Fibroblast of lung (primary cell): ENCODE data around the gene WIZ. TPM values are rescaled to one million over a fixed set of nuclear protein-coding genes. Genes with fewer than 3 reads are reported as not detected.
A peak's percentile ranks its signal among the peaks of the same experiment; 100 is the strongest.

ENCODE experiments used
- DNase-seq, 2 donors: peaks; one replicate each; pipeline versions ENCODE4 v3.0.0 to v3.0.0-alpha.2; 2010; ENCODE audit warnings: low read depth in 2 of 2
- H2AFZ ChIP-seq: 2 replicates; pipeline ENCODE4 v1.5.1; 2012; ENCODE audit warnings: low read length, control low read depth, inconsistent platforms
- H3K27ac ChIP-seq: 2 replicates; pipeline ENCODE4 v1.5.1; 2011; ENCODE audit warnings: low read length, control low read depth; ENCODE audit not compliant: insufficient read depth
- H3K27me3 ChIP-seq: 2 replicates; pipeline ENCODE4 v1.5.1; 2011; ENCODE audit warnings: mild to moderate bottlenecking, low read length; ENCODE audit not compliant: control insufficient read depth, insufficient read depth
- H3K36me3 ChIP-seq: 2 replicates; pipeline ENCODE4 v1.5.1; 2011; ENCODE audit warnings: low read length; ENCODE audit not compliant: control insufficient read depth, insufficient read depth
- H3K4me1 ChIP-seq: 2 replicates; pipeline ENCODE4 v1.5.1; 2011; ENCODE audit warnings: low read length; ENCODE audit not compliant: control insufficient read depth, insufficient read depth; ENCODE audit errors: extremely low read depth
- H3K4me2 ChIP-seq: 2 replicates; pipeline ENCODE4 v1.5.1; 2011; ENCODE audit warnings: low read length, control low read depth; ENCODE audit not compliant: insufficient read depth; ENCODE audit errors: extremely low read depth
- H3K4me3 ChIP-seq, 4 experiments: fragments of 200-600 bp in 1 of 4; sonication (generic) in 1 of 4; replicated peaks in 1 of 4; 2 replicates each; pipeline ENCODE4 v1.5.1; 2011 to 2016; ENCODE audit warnings: low read length in 4 of 4, low read depth in 3 of 4, mild to moderate bottlenecking in 3 of 4, control low read depth in 2 of 4, inconsistent platforms in 1 of 4, mixed read lengths in 1 of 4; ENCODE audit not compliant: insufficient read depth in 1 of 4; ENCODE audit errors: control extremely low read depth in 1 of 4
- H3K79me2 ChIP-seq: 2 replicates; pipeline ENCODE4 v1.5.1; 2012; ENCODE audit warnings: mild to moderate bottlenecking, low read length, inconsistent platforms; ENCODE audit not compliant: control insufficient read depth, insufficient read depth
- H3K9ac ChIP-seq: 2 replicates; pipeline ENCODE4 v1.5.1; 2011; ENCODE audit warnings: mild to moderate bottlenecking, low read length, control low read depth; ENCODE audit not compliant: insufficient read depth
- H3K9me3 ChIP-seq: 2 replicates; pipeline ENCODE4 v1.5.1; 2012; ENCODE audit warnings: low read depth, low read length; ENCODE audit not compliant: control insufficient read depth, insufficient read depth
- H4K20me1 ChIP-seq: 2 replicates; pipeline ENCODE4 v1.5.1; 2011; ENCODE audit warnings: low read length; ENCODE audit not compliant: control insufficient read depth, insufficient read depth; ENCODE audit errors: extremely low read depth
- CTCF ChIP-seq, 2 donors: IDR thresholded peaks in 1 of 2; conservative IDR thresholded peaks in 1 of 2; 1 replicate in 1 of 2; 2 replicates in 1 of 2; pipeline ENCODE4 v1.5.1; 2011 to 2012; ENCODE audit warnings: low read length in 2 of 2, control low read depth in 1 of 2, inconsistent platforms in 1 of 2, low read depth in 1 of 2, mild to moderate bottlenecking in 1 of 2
- EZH2 ChIP-seq: IDR thresholded peaks from 2 replicates; pipeline ENCODE4 v1.5.1; 2012; ENCODE audit warnings: low read length, control low read depth, mild to moderate bottlenecking; ENCODE audit errors: missing control alignments
- polyA plus RNA-seq, 2 donors: library from polyadenylated mRNA; depleted of rRNA in 1 of 2; stranded (reverse) in 1 of 2; unstranded in 1 of 2; fragments of >200 nt; gene quantifications; 2 replicates each; pipeline ENCODE4 v1.2.1, GENCODE V29; 2011 to 2012; ENCODE audit warnings: missing spikeins in 1 of 2
- total RNA-seq: library from RNA; depleted of rRNA; stranded (reverse); fragments of >200 nt; gene quantifications from 2 replicates; pipeline ENCODE4 v1.2.1, GENCODE V29; 2014

WIZ gene
- total and polyA plus RNA-seq, 2 donors (not counting 1 experiment from before 2014, with no cell fraction given): 7.5 to 9.7 TPM

- Histone ChIP-seq H3K4me1 (peaks cover 7% of the 10 kb centered on the region), H3K27ac (no peak overlapping the region), H2AFZ (no peak overlapping the region), H3K4me2 (no peak overlapping the region), H3K79me2 (no peaks in the 10 kb centered on the region), H4K20me1 (no peaks in the 10 kb centered on the region), H3K4me3 (no peak overlapping the region), H3K9ac (no peak overlapping the region), H3K36me3 (no peaks in the 10 kb centered on the region), H3K27me3 (peaks cover 27% of the 10 kb centered on the region), H3K9me3 (no peaks in the 10 kb centered on the region)
- no peak for TF ChIP-seq EZH2
- peak in 1 of 2 donors; percentile 31 for TF ChIP-seq CTCF (conservative IDR thresholded peaks at IDR 0.05 in 1 of 2, IDR thresholded peaks at IDR 0.05 in 1 of 2; ENCODE audit: low read depth in 1 of 2, low read length in 2 of 2)
- DNase-seq: no peak
Measured at GRCh38 chr19:15453906-15454860, 4.4 kb upstream of the WIZ start.

DNA sequence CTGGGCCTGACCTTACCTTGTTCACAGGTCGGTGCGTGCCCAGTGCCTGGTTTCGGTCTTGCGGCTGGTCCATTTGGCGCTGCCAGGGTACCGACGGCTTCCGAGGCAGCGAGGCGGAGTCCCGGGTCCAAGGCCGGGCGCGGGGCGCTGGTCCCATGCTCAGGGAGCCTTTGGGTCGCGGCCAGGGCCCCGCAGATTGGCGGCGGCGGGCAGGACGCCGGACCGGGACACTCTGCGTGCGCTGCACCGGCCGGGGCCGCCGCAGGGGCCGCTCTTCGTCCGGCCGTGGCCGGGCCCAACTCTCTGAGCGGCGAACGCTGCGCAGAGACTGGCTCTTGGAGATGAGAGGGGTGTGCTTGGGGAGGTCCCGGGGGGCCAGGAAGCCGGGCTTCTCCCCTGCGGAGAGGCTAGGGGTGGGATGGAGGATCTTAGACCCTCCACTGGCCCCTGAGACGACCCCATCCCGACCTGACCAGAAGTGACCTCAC, 3.4 kb upstream of the WIZ start:
- Histone ChIP-seq H3K9ac (peak overlapping the region; percentile 16), H3K4me1 (peaks cover 7% of the 10 kb centered on the region), H3K27ac (no peak overlapping the region), H2AFZ (peak overlapping the region; percentile 67), H3K4me3 (peak overlapping the region; percentile 24 to 57 (median 31)), H3K36me3 (no peaks in the 10 kb centered on the region), H3K79me2 (no peaks in the 10 kb centered on the region), H3K27me3 (peaks cover 23% of the 10 kb centered on the region), H4K20me1 (no peaks in the 10 kb centered on the region), H3K4me2 (peak overlapping the region; percentile 79), H3K9me3 (no peaks in the 10 kb centered on the region)
- DNase-seq: no peak
- no peak for TF ChIP-seq EZH2
- TF ChIP-seq CTCF (conservative IDR thresholded peaks at IDR 0.05 in 1 of 2, IDR thresholded peaks at IDR 0.05 in 1 of 2; ENCODE audit: low read depth in 1 of 2, low read length in 2 of 2): peak; percentile 18 to 28
